ENCODE data around the gene RPL4. TPM values are rescaled to one million over a fixed set of nuclear protein-coding genes. Genes with fewer than 3 reads are reported as not detected.
"Not testable (repeated sequence)": the region's sequence is repeated elsewhere in the genome, so short reads cannot be mapped to it uniquely, and the experiment has no call there.

RPL4 gene
- total and polyA plus RNA-seq, 9 donors: 3,226 to 6,065 (median 4,448) TPM

DNA sequence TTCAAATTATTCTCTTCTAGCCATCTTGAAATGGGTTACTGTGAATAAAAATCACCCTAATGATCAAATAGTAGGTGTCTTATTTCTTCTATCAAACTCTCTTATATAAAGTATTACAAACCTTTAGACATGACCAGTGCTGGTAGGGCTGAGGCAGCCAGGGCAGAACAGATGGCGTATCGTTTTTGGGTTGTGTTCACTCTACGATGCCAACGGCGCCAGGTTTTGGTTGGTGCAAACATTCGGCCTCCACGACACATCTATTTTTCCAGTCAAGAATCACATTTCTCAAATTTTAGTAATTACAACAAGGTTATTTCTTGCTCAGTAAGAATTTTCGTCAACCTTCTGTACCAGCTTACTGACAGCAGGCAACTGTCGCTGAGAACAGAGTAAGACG is 2.2 kb downstream of the RPL4 start:
- 46 to 69% (median 56%) methylated on average over 10 of the region's 10 CpGs for WGBS, 3 donors
- Histone ChIP-seq H3K4me3 (no peak overlapping the region), H3K27ac (no peak overlapping the region), H3K27me3 (no peaks in the 10 kb centered on the region), H3K36me3 (no peaks in the 10 kb centered on the region), H3K4me1 (ENCODE audit: insufficient read depth) (peaks cover 3% of the 10 kb centered on the region), H3K9me3 (no peaks in the 10 kb centered on the region)
- TF ChIP-seq POLR2A (IDR thresholded peaks at IDR 0.05): no peak
- TF ChIP-seq EP300 (IDR thresholded peaks at IDR 0.05): no peak
- TF ChIP-seq CTCF (IDR thresholded peaks at IDR 0.05): no peak
- intact Hi-C loops (cut with DNase I): loop anchor here in 1 of 4 donors (5.0 kb wide), 1 partner anchor 710 kb away; the partner anchor contains the start of gene DENND4A
- DNase-seq: no peak

DNA sequence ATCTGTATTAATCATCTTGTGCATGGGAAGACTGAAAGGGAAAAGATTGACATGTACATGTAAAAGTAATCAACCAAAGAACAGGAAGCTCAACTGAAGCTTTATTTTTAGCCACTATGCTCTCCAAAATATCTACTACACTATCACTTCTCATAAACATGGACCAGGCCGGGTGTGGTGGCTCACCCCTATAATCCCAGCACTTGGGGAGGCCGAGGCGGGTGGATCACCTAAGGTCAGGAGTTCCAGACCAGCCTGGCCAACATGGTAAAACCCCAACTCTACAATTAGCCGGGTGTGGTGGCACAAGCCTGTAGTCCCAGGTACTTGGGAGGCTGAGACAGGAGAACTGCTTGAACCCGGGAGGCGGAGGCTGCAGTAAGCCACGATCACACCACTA is 4.3 kb downstream of the RPL4 start:
- not testable (repeated sequence) for DNase-seq; H3K36me3 ChIP-seq; H3K9me3 ChIP-seq; H3K4me3 ChIP-seq; H3K27ac ChIP-seq; H3K4me1 ChIP-seq (ENCODE audit: insufficient read depth); H3K27me3 ChIP-seq
- WGBS, 3 donors: 75 to 83% (median 77%) methylated on average over 7 of the region's 7 CpGs
- intact Hi-C loops (cut with DNase I): loop anchor here in 1 of 4 donors (5.0 kb wide), 1 partner anchor 708 kb away; the partner anchor contains the start of gene DENND4A

DNA sequence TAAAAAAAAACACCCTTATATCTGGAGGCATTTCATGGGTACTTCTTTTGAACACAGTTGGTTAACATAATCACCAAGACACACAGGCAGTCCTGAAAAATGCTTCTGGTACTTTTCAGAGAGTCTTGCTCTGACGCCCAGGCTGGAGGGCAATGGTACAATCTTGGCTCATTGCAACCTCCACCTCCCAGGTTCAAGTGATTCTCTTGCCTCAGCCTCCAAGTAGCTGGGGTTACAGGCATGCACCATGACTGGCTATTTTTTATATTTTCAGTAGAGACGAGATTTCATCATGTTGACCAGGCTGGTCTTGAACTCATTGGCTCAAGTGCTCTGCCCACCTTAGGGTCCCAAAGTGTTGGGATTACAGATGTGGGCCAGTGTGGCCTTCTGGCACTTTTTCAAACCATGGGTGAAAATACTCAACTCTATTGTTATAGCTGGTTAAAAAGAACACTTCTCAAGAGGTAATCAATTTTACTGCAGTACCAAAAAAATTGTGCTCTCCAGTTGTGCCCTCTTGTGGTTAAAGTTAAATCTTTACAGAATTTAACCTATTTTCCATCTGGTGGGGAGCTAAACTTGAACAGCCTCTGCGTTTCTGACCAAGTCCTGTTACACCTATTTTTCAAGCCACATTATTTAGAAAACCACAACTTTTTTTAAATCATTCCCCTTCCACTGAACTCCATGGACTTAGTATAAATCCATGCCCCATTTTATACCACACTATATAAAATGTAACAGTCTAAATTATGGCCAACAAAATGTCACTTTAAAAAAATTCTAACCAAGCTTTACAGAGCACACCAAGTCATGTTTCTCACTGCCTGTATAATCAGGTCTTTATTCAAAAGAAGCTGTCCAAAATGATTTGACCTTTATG is 5.9 kb downstream of the RPL4 start:
- no peak overlapping the region for H3K4me3 ChIP-seq
- no peaks in the 10 kb centered on the region for H3K36me3 ChIP-seq
- intact Hi-C loops (cut with DNase I): loop anchor here in 3 of 4 donors (2.0 to 5.0 kb wide), 2 partner anchors 111 to 112 kb away; partner anchors contain the start of gene MAP2K1 (in 3 of the 3)
- no peak for DNase-seq
- no peaks in the 10 kb centered on the region for H3K27me3 ChIP-seq
- WGBS, 3 donors: 38 to 46% (median 41%) methylated on average over 3 of the region's 3 CpGs
- no peak for TF ChIP-seq POLR2A (IDR thresholded peaks at IDR 0.05)
- TF ChIP-seq CTCF (IDR thresholded peaks at IDR 0.05): peak in 1 of 3 donors; percentile 23
- TF ChIP-seq EP300 (IDR thresholded peaks at IDR 0.05): no peak
- peaks cover 3% of the 10 kb centered on the region for H3K4me1 ChIP-seq (ENCODE audit: insufficient read depth)
- H3K27ac ChIP-seq: no peak overlapping the region
- H3K9me3 ChIP-seq: no peaks in the 10 kb centered on the region

GRCh38 chr15:66497502-66498455 is 6.9 kb downstream of the RPL4 start, which contains the start of gene SNAPC5:
TSS of gene SNAPC5 (minus strand) at chr15:66497762. CDS start at chr15:66497731, 31 bp downstream.
- intact Hi-C loops (cut with DNase I): loop anchor here (2.0 to 5.0 kb wide), 2 partner anchors 110 to 111 kb away; partner anchors contain the start of gene MAP2K1 (in 4 of the 4)
- TF ChIP-seq POLR2A (IDR thresholded peaks at IDR 0.05): peak; percentile 60
- TF ChIP-seq EP300 (IDR thresholded peaks at IDR 0.05): no peak
- peak; percentile 96 to 98 (median 97) for TF ChIP-seq CTCF (IDR thresholded peaks at IDR 0.05)
- WGBS, 3 donors: 5 to 8% (median 6%) methylated on average over 37 to 43 of the region's 43 CpGs
- DNase-seq: peak; percentile 94 to 98 (median 96)
- H3K9me3 ChIP-seq: no peaks in the 10 kb centered on the region
- H3K27me3 ChIP-seq: no peaks in the 10 kb centered on the region
- peak within 1 kb of the TSS; percentile 89 for H3K4me3 ChIP-seq
- H3K27ac ChIP-seq: peak within 1 kb of the TSS; percentile 15 to 62
- H3K4me1 ChIP-seq (ENCODE audit: insufficient read depth): peaks cover 2% of the 10 kb centered on the region
- H3K36me3 ChIP-seq: no peaks in the 10 kb centered on the region

Measured in ovary (tissue), 9 donors.